ENCODE results near the gene ST6GALNAC2.

DNA sequence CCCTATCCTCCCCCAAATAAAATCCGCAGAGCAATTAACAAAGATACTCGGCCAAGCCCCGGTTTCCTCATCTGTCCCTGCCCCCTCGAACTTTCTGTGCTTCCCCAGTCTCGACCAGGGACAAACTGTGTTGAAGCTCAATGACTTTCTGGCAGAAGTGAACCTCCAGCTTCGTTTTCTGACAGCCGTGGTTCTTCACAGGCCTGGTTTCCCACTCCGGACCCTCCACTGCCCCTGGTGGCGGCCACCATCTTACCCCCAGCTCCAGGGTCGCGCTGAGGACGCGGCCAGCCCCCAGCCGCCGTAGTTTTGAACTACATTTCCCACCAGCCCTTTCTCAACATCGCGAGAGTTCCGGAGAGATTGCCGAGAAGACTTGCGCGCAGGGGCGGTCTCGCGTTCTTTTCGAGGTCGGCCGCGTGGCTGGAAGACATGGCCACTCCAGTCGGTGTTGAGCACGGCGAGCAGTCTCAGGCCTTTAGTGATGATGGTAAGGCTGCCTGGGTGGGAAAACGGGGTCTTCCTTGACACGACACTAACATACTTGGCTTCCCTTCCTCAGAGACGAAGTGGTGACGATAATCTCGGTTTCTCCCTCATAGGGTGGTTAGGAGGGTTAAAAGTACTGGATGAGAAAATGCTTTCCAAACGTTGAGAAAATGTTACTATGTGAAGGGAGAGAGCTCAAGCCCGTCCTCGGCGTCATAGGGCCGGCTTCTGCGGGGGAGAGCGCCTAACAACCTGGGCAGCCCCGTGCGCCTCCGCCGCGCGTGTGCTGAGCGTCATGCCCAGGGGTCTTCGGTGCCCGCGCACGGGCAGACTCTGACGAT, 28.1 kb downstream of the ST6GALNAC2 start:
- TF ChIP-seq CTCF (IDR thresholded peaks at IDR 0.05): peak in 3 of 4 experiments; percentile 54 to 78 (median 62)
- TF ChIP-seq POLR2A (IDR thresholded peaks at IDR 0.05): peak in 1 of 2 donors; percentile 71
- no peak for TF ChIP-seq EP300 (IDR thresholded peaks at IDR 0.05)
- TF ChIP-seq POLR2AphosphoS5 (IDR thresholded peaks at IDR 0.05): peak; percentile 96
